Thyroid gland (tissue), 4 donors: ENCODE measurements around the gene PLCB4. TPM values are rescaled to one million over a fixed set of nuclear protein-coding genes. Genes with fewer than 3 reads are reported as not detected.

Experiments
- DNase-seq, 2 donors: peaks; one replicate each; pipeline ENCODE4 v3.0.0-alpha.2; 2019
- H3K27ac ChIP-seq, 3 donors: fragments of 200-600 bp; sonication (generic); 1 replicate in 2 of 3; 2 replicates in 1 of 3; pipeline ENCODE4 v1.5.1; 2016 to 2019; ENCODE audit warnings: mild to moderate bottlenecking in 1 of 3, moderate library complexity in 1 of 3
- H3K27me3 ChIP-seq: fragments of 200-600 bp; sonication (generic); one replicate; pipeline ENCODE4 v1.5.1; 2019
- H3K36me3 ChIP-seq, 2 donors: fragments of 200-600 bp; sonication (generic); one replicate each; pipeline ENCODE4 v1.5.1; 2016 to 2019
- H3K4me1 ChIP-seq, 2 donors: fragments of 200-600 bp; sonication (generic); one replicate each; pipeline ENCODE4 v1.5.1; 2017 to 2019
- H3K4me3 ChIP-seq, 3 donors: fragments of 200-600 bp; sonication (generic); replicated peaks in 1 of 3; 1 replicate in 2 of 3; 2 replicates in 1 of 3; pipeline ENCODE4 v1.5.1; 2016; ENCODE audit warnings: mild to moderate bottlenecking in 1 of 3
- H3K9me3 ChIP-seq: fragments of 200-600 bp; sonication (generic); one replicate; pipeline ENCODE4 v1.5.1; 2017
- CTCF ChIP-seq, 6 experiments: fragments of 200-600 bp in 3 of 6; fragments of 450-650 bp in 3 of 6; sonication (generic) in 3 of 6; IDR thresholded peaks; one replicate each; pipeline ENCODE4 v1.5.1; 2016 to 2019; ENCODE audit warnings: antibody characterized with exemption in 6 of 6, mild to moderate bottlenecking in 2 of 6, inconsistent platforms in 1 of 6, moderate library complexity in 1 of 6
- POLR2A ChIP-seq, 2 donors: fragments of 450-650 bp; IDR thresholded peaks; one replicate each; pipeline ENCODE4 v1.6.1; 2017; ENCODE audit warnings: antibody characterized with exemption in 2 of 2, mild to moderate bottlenecking in 2 of 2, moderate library complexity in 1 of 2
- WGBS, 2 donors: methylation state at CpG; one replicate each; pipeline ENCODE4 v1.1.5; 2017; 5-methylcytosine and 5-hydroxymethylcytosine counted together
- intact Hi-C: fragments of 100-400 bp; cut with DNase I; formaldehyde crosslinking; loops from one replicate; pipeline ENCODE4 v1.15.1; 2023
- total RNA-seq, 4 donors: library from RNA; depleted of rRNA; stranded (reverse); fragments of >200 nt; gene quantifications; one replicate each; pipeline ENCODE4 v1.2.3, GENCODE V29; 2016

Gene PLCB4
- total RNA-seq, 4 donors from 2014 or later: 50.9 to 77.9 (median 67.9) TPM

- TF ChIP-seq POLR2A (IDR thresholded peaks at IDR 0.05): no peak
- peaks cover 19 to 30% of the 10 kb centered on the region in 2 donors for H3K4me1 ChIP-seq
- 92 to 95% methylated on average over 3 of the region's 3 CpGs for WGBS, 2 donors
- H3K36me3 ChIP-seq: no peaks in the 10 kb centered on the region
- H3K4me3 ChIP-seq: no peak overlapping the region
- intact Hi-C loops: no loop called here
- no peak for DNase-seq
- H3K27ac ChIP-seq: no peak overlapping the region
- no peaks in the 10 kb centered on the region for H3K27me3 ChIP-seq
- H3K9me3 ChIP-seq: no peaks in the 10 kb centered on the region
Observed at GRCh38 chr20:9163251-9163650, 94.4 kb downstream of the PLCB4 start.

GRCh38 chr20:9163995-9164394 lies 95.1 kb downstream of the PLCB4 start:
- DNase-seq: no peak
- intact Hi-C loops: no loop called here

GRCh38 chr20:9165261-9165660 lies 96.4 kb downstream of the PLCB4 start:
- Histone ChIP-seq H3K27ac (peak overlapping the region; percentile 66 to 73 (median 72)), H3K9me3 (no peaks in the 10 kb centered on the region), H3K36me3 (no peaks in the 10 kb centered on the region), H3K4me3 (no peak overlapping the region), H3K4me1 (peaks cover 9 to 24% of the 10 kb centered on the region in 2 donors), H3K27me3 (no peaks in the 10 kb centered on the region)
- intact Hi-C loops: no loop called here
- TF ChIP-seq POLR2A (IDR thresholded peaks at IDR 0.05) (no peak), CTCF (IDR thresholded peaks at IDR 0.05) (no peak)
- no peak for DNase-seq
- WGBS, 2 donors: 93 to 99% methylated on average over 2 of the region's 2 CpGs

More at GRCh38 chr20:9163995-9164394, 95.1 kb downstream of the PLCB4 start:
- WGBS, 2 donors: 84 to 86% methylated on average over 1 of the region's 1 CpG
- H3K27me3 ChIP-seq: no peaks in the 10 kb centered on the region
- H3K4me1 ChIP-seq: peaks cover 19 to 30% of the 10 kb centered on the region in 2 donors
- TF ChIP-seq POLR2A (IDR thresholded peaks at IDR 0.05): no peak
- no peak for TF ChIP-seq CTCF (IDR thresholded peaks at IDR 0.05)
- H3K4me3 ChIP-seq: no peak overlapping the region
- no peak overlapping the region for H3K27ac ChIP-seq
- H3K9me3 ChIP-seq: no peaks in the 10 kb centered on the region
- no peaks in the 10 kb centered on the region for H3K36me3 ChIP-seq

DNA sequence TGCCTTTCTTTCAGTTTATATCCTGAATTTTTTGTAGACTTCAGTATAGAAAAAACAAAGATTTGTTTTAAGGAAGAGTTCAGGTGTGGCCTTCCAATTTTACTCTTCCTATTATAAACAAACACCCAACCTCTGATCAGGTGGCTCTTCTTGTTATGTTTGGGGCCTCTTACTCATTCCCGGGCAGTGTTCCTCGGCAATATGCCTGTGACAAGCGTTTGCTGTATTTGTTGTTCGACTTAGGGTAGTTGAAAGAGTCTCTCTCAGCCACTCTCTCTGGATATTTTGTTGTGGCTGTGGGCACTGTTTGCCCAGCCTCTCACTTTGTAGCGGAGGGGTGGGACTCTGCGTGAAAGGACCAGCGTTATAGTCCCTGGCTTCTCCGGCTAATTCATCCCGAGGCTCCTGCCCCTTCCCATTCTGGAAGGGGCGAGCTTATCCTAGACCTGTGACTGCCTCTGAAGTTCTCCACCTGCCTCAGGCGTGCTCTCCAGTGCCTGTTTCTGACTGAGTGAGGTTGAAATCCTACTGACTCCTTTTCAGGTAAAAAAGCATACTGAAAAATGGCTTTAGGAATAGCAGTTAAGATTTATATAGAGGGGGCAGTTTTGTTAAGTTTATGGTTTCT lies 97.4 kb downstream of the PLCB4 start:
- intact Hi-C loops: no loop called here

GRCh38 chr20:9169409-9169808 lies 100.5 kb downstream of the PLCB4 start:
- H3K4me3 ChIP-seq: no peak overlapping the region
- TF ChIP-seq POLR2A (IDR thresholded peaks at IDR 0.05) (no peak), CTCF (IDR thresholded peaks at IDR 0.05) (no peak)
- no peak for DNase-seq
- no peaks in the 10 kb centered on the region for H3K9me3 ChIP-seq
- intact Hi-C loops: no loop called here
- H3K4me1 ChIP-seq: peaks cover 6 to 8% of the 10 kb centered on the region in 2 donors
- 97 to 98% methylated on average over 7 of the region's 7 CpGs for WGBS, 2 donors
- no peaks in the 10 kb centered on the region for H3K27me3 ChIP-seq
- no peaks in the 10 kb centered on the region for H3K36me3 ChIP-seq
- no peak overlapping the region for H3K27ac ChIP-seq

More for the DNA sequence above, 97.4 kb downstream of the PLCB4 start:
- Histone ChIP-seq H3K9me3 (no peaks in the 10 kb centered on the region), H3K4me3 (peak overlapping the region in 2 of 3 donors; percentile 22 to 59), H3K4me1 (peaks cover 3 to 16% of the 10 kb centered on the region in 2 donors), H3K27me3 (no peaks in the 10 kb centered on the region), H3K27ac (peak overlapping the region; percentile 66 to 73 (median 72)), H3K36me3 (no peaks in the 10 kb centered on the region)
- 21 to 23% methylated on average over 10 to 11 of the region's 11 CpGs for WGBS, 2 donors
- TF ChIP-seq CTCF (IDR thresholded peaks at IDR 0.05): no peak
- TF ChIP-seq POLR2A (IDR thresholded peaks at IDR 0.05): peak in 1 of 2 donors; percentile 67
- peak; percentile 70 to 79 for DNase-seq
